ENCODE data around the gene GCN1. TPM values are rescaled to one million over a fixed set of nuclear protein-coding genes. Genes with fewer than 3 reads are reported as not detected.

GCN1 gene
- total RNA-seq, 1 experiment from 2014 or later, result 181 TPM

DNA sequence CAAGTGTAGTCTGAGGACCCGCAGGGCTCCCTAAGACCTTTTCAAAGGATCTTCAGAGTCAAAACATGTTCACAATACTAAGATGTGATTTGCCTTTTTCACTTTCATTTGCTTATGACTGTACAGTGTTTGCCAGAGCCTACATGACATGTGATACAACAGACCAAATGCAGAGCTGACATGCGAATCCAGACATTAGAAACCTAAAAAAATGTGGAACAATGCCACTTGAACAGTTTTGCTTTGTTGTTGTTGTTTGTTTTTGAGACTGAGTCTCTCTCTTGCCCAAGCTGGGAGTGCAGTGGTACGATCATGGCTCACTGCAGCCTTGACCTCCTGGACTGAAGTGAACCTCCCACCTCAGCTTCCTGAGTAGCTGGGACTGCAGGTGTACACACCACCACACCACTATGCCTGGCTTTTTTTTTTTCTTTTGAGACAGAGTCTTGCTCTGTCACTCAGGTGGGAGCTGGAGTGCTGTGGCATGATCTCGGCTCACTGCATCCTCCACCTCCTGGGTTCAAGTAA is 72.7 kb downstream of the GCN1 start:
- no peak for TF ChIP-seq ZBTB21 (CRISPR knock-in tag; IDR thresholded peaks at IDR 0.05; ENCODE audit: borderline replicate concordance)
- TF ChIP-seq GABPB1 (CRISPR knock-in tag; IDR thresholded peaks at IDR 0.05), result 0 out of 2 replicates have a peak, but pooled peaks have one; percentile 33
- TF ChIP-seq TP53 (CRISPR knock-in tag; IDR thresholded peaks at IDR 0.05), result no peak
- ChIA-PET CTCF (interaction anchor here (1.2 to 1.4 kb wide), 2 partner anchors 35 to 79 kb away, joined by 4 read pairs; partner anchors contain the start of gene RPLP0), POLR2A (no interaction called here)
- H3K36me3 Mint-ChIP-seq, result peaks cover 3% of the 10 kb centered on the region
- no peak overlapping the region for H3K4me3 Mint-ChIP-seq
- DNase-seq (ENCODE audit: low spot score) (no peak), ATAC-seq (no peak)
- no peaks in the 10 kb centered on the region; the same call in 1 of the 2 replicates for H3K27me3 Mint-ChIP-seq (ENCODE audit: low read depth)
- no peaks in the 10 kb centered on the region for H3K9me3 Mint-ChIP-seq
- peak overlapping the region; percentile 33; the same call in 1 of the 2 replicates for H3K27ac Mint-ChIP-seq
- peaks cover 23% of the 10 kb centered on the region for H3K4me1 Mint-ChIP-seq

DNA sequence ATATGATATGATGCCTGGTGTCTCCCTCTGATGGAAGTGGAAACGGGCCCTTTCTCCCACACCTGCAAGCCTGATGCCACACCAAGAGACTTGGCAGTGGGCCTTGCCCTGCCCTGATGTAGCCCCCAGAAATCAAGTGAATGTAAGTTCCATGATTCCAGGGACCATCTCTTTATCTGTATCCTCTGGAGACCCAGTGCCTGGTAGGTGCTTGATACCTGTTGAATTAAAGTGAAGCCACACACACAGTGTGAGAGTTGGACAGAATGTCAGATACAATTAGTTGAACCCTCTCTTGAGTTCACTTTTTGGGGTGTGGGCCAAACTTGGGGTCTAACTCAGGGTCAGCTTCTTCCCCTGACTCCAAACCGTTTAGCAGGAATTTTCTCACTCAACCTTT is 73.2 kb downstream of the GCN1 start:
- ATAC-seq, result no peak
- H3K27ac Mint-ChIP-seq, result no peak overlapping the region
- H3K4me3 Mint-ChIP-seq, result no peak overlapping the region
- no peaks in the 10 kb centered on the region for H3K9me3 Mint-ChIP-seq
- no peaks in the 10 kb centered on the region; the same call in 1 of the 2 replicates for H3K27me3 Mint-ChIP-seq (ENCODE audit: low read depth)
- H3K4me1 Mint-ChIP-seq, result peaks cover 18% of the 10 kb centered on the region
- DNase-seq (ENCODE audit: low spot score), result no peak
- POLR2A ChIA-PET, result interaction anchor here (1.0 kb wide), 1 partner anchor 27 kb away, joined by 3 read pairs; no protein-coding TSS in a partner anchor
- H3K36me3 Mint-ChIP-seq, result no peaks in the 10 kb centered on the region
- CTCF ChIA-PET, result interaction anchor here (1.2 to 5.4 kb wide), 2 partner anchors 34 to 80 kb away, joined by 4 to 48 read pairs; partner anchors contain the start of gene RPLP0
- TF ChIP-seq, protein P1, sequence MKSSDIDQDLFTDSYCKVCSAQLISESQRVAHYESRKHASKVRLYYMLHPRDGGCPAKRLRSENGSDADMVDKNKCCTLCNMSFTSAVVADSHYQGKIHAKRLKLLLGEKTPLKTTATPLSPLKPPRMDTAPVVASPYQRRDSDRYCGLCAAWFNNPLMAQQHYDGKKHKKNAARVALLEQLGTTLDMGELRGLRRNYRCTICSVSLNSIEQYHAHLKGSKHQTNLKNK (CRISPR knock-in tag; IDR thresholded peaks at IDR 0.05), result no peak
- TF ChIP-seq, protein P2, sequence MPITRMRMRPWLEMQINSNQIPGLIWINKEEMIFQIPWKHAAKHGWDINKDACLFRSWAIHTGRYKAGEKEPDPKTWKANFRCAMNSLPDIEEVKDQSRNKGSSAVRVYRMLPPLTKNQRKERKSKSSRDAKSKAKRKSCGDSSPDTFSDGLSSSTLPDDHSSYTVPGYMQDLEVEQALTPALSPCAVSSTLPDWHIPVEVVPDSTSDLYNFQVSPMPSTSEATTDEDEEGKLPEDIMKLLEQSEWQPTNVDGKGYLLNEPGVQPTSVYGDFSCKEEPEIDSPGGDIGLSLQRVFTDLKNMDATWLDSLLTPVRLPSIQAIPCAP (CRISPR knock-in tag; IDR thresholded peaks at IDR 0.05), result no peak
- no peak for TF ChIP-seq MXD4 (CRISPR knock-in tag; IDR thresholded peaks at IDR 0.05; ENCODE audit: borderline replicate concordance)
- no peak for TF ChIP-seq ZNF423 (CRISPR knock-in tag; IDR thresholded peaks at IDR 0.05)
- TF ChIP-seq, protein P3, sequence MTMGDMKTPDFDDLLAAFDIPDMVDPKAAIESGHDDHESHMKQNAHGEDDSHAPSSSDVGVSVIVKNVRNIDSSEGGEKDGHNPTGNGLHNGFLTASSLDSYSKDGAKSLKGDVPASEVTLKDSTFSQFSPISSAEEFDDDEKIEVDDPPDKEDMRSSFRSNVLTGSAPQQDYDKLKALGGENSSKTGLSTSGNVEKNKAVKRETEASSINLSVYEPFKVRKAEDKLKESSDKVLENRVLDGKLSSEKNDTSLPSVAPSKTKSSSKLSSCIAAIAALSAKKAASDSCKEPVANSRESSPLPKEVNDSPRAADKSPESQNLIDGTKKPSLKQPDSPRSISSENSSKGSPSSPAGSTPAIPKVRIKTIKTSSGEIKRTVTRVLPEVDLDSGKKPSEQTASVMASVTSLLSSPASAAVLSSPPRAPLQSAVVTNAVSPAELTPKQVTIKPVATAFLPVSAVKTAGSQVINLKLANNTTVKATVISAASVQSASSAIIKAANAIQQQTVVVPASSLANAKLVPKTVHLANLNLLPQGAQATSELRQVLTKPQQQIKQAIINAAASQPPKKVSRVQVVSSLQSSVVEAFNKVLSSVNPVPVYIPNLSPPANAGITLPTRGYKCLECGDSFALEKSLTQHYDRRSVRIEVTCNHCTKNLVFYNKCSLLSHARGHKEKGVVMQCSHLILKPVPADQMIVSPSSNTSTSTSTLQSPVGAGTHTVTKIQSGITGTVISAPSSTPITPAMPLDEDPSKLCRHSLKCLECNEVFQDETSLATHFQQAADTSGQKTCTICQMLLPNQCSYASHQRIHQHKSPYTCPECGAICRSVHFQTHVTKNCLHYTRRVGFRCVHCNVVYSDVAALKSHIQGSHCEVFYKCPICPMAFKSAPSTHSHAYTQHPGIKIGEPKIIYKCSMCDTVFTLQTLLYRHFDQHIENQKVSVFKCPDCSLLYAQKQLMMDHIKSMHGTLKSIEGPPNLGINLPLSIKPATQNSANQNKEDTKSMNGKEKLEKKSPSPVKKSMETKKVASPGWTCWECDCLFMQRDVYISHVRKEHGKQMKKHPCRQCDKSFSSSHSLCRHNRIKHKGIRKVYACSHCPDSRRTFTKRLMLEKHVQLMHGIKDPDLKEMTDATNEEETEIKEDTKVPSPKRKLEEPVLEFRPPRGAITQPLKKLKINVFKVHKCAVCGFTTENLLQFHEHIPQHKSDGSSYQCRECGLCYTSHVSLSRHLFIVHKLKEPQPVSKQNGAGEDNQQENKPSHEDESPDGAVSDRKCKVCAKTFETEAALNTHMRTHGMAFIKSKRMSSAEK (CRISPR knock-in tag; IDR thresholded peaks at IDR 0.05; ENCODE audit: borderline replicate concordance), result no peak
- no peak for TF ChIP-seq IRF2 (CRISPR knock-in tag; IDR thresholded peaks at IDR 0.05; ENCODE audit: borderline replicate concordance, low read depth)
- TF ChIP-seq PRRX2 (CRISPR knock-in tag; IDR thresholded peaks at IDR 0.05), result no peak
- TF ChIP-seq, protein P4, sequence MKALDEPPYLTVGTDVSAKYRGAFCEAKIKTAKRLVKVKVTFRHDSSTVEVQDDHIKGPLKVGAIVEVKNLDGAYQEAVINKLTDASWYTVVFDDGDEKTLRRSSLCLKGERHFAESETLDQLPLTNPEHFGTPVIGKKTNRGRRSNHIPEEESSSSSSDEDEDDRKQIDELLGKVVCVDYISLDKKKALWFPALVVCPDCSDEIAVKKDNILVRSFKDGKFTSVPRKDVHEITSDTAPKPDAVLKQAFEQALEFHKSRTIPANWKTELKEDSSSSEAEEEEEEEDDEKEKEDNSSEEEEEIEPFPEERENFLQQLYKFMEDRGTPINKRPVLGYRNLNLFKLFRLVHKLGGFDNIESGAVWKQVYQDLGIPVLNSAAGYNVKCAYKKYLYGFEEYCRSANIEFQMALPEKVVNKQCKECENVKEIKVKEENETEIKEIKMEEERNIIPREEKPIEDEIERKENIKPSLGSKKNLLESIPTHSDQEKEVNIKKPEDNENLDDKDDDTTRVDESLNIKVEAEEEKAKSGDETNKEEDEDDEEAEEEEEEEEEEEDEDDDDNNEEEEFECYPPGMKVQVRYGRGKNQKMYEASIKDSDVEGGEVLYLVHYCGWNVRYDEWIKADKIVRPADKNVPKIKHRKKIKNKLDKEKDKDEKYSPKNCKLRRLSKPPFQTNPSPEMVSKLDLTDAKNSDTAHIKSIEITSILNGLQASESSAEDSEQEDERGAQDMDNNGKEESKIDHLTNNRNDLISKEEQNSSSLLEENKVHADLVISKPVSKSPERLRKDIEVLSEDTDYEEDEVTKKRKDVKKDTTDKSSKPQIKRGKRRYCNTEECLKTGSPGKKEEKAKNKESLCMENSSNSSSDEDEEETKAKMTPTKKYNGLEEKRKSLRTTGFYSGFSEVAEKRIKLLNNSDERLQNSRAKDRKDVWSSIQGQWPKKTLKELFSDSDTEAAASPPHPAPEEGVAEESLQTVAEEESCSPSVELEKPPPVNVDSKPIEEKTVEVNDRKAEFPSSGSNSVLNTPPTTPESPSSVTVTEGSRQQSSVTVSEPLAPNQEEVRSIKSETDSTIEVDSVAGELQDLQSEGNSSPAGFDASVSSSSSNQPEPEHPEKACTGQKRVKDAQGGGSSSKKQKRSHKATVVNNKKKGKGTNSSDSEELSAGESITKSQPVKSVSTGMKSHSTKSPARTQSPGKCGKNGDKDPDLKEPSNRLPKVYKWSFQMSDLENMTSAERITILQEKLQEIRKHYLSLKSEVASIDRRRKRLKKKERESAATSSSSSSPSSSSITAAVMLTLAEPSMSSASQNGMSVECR (CRISPR knock-in tag; IDR thresholded peaks at IDR 0.05; ENCODE audit: borderline replicate concordance), result no peak
- no peak for TF ChIP-seq GABPB1 (CRISPR knock-in tag; IDR thresholded peaks at IDR 0.05)
- no peak for TF ChIP-seq GTF2I (CRISPR knock-in tag; conservative IDR thresholded peaks at IDR 0.05)
- no peak for TF ChIP-seq SMAD3 (CRISPR knock-in tag; IDR thresholded peaks at IDR 0.05; ENCODE audit: borderline replicate concordance)
- TF ChIP-seq NR3C1 (CRISPR knock-in tag; conservative IDR thresholded peaks at IDR 0.05; ENCODE audit: low read depth), result no peak
- no peak for TF ChIP-seq KAT7 (CRISPR knock-in tag; IDR thresholded peaks at IDR 0.05; ENCODE audit: borderline replicate concordance)
- TF ChIP-seq, protein P5, sequence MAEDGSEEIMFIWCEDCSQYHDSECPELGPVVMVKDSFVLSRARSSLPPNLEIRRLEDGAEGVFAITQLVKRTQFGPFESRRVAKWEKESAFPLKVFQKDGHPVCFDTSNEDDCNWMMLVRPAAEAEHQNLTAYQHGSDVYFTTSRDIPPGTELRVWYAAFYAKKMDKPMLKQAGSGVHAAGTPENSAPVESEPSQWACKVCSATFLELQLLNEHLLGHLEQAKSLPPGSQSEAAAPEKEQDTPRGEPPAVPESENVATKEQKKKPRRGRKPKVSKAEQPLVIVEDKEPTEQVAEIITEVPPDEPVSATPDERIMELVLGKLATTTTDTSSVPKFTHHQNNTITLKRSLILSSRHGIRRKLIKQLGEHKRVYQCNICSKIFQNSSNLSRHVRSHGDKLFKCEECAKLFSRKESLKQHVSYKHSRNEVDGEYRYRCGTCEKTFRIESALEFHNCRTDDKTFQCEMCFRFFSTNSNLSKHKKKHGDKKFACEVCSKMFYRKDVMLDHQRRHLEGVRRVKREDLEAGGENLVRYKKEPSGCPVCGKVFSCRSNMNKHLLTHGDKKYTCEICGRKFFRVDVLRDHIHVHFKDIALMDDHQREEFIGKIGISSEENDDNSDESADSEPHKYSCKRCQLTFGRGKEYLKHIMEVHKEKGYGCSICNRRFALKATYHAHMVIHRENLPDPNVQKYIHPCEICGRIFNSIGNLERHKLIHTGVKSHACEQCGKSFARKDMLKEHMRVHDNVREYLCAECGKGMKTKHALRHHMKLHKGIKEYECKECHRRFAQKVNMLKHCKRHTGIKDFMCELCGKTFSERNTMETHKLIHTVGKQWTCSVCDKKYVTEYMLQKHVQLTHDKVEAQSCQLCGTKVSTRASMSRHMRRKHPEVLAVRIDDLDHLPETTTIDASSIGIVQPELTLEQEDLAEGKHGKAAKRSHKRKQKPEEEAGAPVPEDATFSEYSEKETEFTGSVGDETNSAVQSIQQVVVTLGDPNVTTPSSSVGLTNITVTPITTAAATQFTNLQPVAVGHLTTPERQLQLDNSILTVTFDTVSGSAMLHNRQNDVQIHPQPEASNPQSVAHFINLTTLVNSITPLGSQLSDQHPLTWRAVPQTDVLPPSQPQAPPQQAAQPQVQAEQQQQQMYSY (CRISPR knock-in tag; IDR thresholded peaks at IDR 0.05), result no peak
